H1 (cell line): ENCODE results near the gene BMERB1. TPM values are rescaled to one million over a fixed set of nuclear protein-coding genes. Genes with fewer than 3 reads are reported as not detected.

Source experiments
- CTCF ChIA-PET: fragments of 300-600 bp; sonication (Branson Sonifier 250); formaldehyde crosslinking; loops from one replicate; lab custom pipeline; 2021; ENCODE audit not compliant: partially characterized antibody; lab: Charles Lee
- POLR2A ChIA-PET: fragments of 300-600 bp; sonication (Branson Sonifier 250); formaldehyde crosslinking; loops from one replicate; lab custom pipeline; 2021; ENCODE audit warnings: inconsistent platforms; ENCODE audit not compliant: partially characterized antibody; lab: Charles Lee
- DNase-seq, 2 experiments: peaks; one replicate each; pipeline versions ENCODE4 v3.0.0 to v3.0.0-alpha.2; 2010 to 2022; ENCODE audit warnings: low spot score in 2 of 2, low read depth in 1 of 2, mixed read lengths in 1 of 2
- FAIRE-seq: peaks from 2 replicates; lab custom pipeline; 2011; peaks lifted over from hg19 to GRCh38; lab: Jason Lieb, UNC
- H2AFZ ChIP-seq: 2 replicates; pipeline ENCODE4 v1.8.1; 2012; ENCODE audit warnings: low read length, inconsistent platforms
- H2AK5ac ChIP-seq: 2 replicates; pipeline ENCODE4 v1.6.1; 2013; ENCODE audit warnings: low read depth, low read length
- H2BK120ac ChIP-seq: replicated peaks from 2 replicates; pipeline ENCODE3; 2013; ENCODE audit warnings: low read depth, low read length, inconsistent platforms
- H2BK12ac ChIP-seq: 2 replicates; pipeline ENCODE4 v1.6.1; 2013; ENCODE audit warnings: low read depth, low read length
- H2BK15ac ChIP-seq: 2 replicates; pipeline ENCODE4 v1.6.1; 2013; ENCODE audit warnings: low read length
- H2BK20ac ChIP-seq: 2 replicates; pipeline ENCODE4 v1.6.1; 2013; ENCODE audit warnings: low read length
- H2BK5ac ChIP-seq: 2 replicates; pipeline ENCODE4 v1.6.1; 2013; ENCODE audit warnings: low read depth, low read length
- H3K14ac ChIP-seq: 2 replicates; pipeline ENCODE4 v1.6.1; 2013; ENCODE audit warnings: inconsistent platforms; ENCODE audit not compliant: insufficient read length
- H3K18ac ChIP-seq: 2 replicates; pipeline ENCODE4 v1.6.1; 2013; ENCODE audit warnings: low read length; ENCODE audit errors: extremely low read depth
- H3K23ac ChIP-seq: 2 replicates; pipeline ENCODE4 v1.6.1; 2013; ENCODE audit warnings: inconsistent platforms; ENCODE audit not compliant: insufficient read length
- H3K23me2 ChIP-seq: 2 replicates; pipeline ENCODE4 v1.6.1; 2013; ENCODE audit warnings: low read depth, low read length
- H3K27ac ChIP-seq: 2 replicates; pipeline ENCODE4 v1.6.1; 2011; ENCODE audit warnings: low read depth, low read length, inconsistent platforms
- H3K27me3 ChIP-seq, 4 experiments: replicated peaks in 1 of 4; 1 replicate in 1 of 4; 2 replicates in 3 of 4; pipeline versions ENCODE4 v1.6.1 to v1.8.1; 2011 to 2013; ENCODE audit warnings: low read length in 3 of 4, mild to moderate bottlenecking in 3 of 4, inconsistent platforms in 2 of 4, mixed read lengths in 2 of 4, moderate library complexity in 1 of 4; ENCODE audit not compliant: control insufficient read depth in 3 of 4, insufficient read depth in 3 of 4; ENCODE audit errors: extremely low read depth in 1 of 4
- H3K36me3 ChIP-seq, 4 experiments: 2 replicates each; pipeline versions ENCODE4 v1.6.1 to v1.8.1; 2011 to 2013; ENCODE audit warnings: mild to moderate bottlenecking in 4 of 4, low read length in 3 of 4, moderate library complexity in 2 of 4, control low read depth in 1 of 4, inconsistent platforms in 1 of 4; ENCODE audit not compliant: insufficient read depth in 4 of 4, control insufficient read depth in 2 of 4
- H3K4ac ChIP-seq: replicated peaks from 2 replicates; pipeline ENCODE3; 2013; ENCODE audit warnings: low read length, low read depth, mixed read lengths, inconsistent platforms; ENCODE audit not compliant: insufficient read length
- H3K4me1 ChIP-seq, 4 experiments: replicated peaks in 1 of 4; 1 replicate in 1 of 4; 2 replicates in 3 of 4; pipeline versions ENCODE4 v1.6.1 to v1.8.1; 2011 to 2013; ENCODE audit warnings: low read length in 3 of 4, inconsistent platforms in 2 of 4, mixed read lengths in 1 of 4; ENCODE audit not compliant: insufficient read depth in 4 of 4, control insufficient read depth in 3 of 4
- H3K4me2 ChIP-seq, 2 experiments: 2 replicates each; pipeline versions ENCODE4 v1.6.1 to v1.8.1; 2011 to 2013; ENCODE audit warnings: low read depth in 2 of 2, low read length in 2 of 2, control low read depth in 1 of 2, inconsistent platforms in 1 of 2, mild to moderate bottlenecking in 1 of 2; ENCODE audit not compliant: insufficient read depth in 1 of 2
- H3K4me3 ChIP-seq, 4 experiments: fragments of 200-600, 300-600 bp in 1 of 4; sonication (generic), shearing (Covaris generic), sonication (Bioruptor Twin) in 1 of 4; 2 replicates each; pipeline versions ENCODE4 v1.5.1 to v1.8.1; 2011 to 2016; ENCODE audit warnings: low read length in 4 of 4, low read depth in 3 of 4, control low read depth in 2 of 4, inconsistent platforms in 2 of 4, mild to moderate bottlenecking in 2 of 4, mixed read lengths in 1 of 4, moderate library complexity in 1 of 4; ENCODE audit not compliant: insufficient read depth in 2 of 4; ENCODE audit errors: extremely low read depth in 1 of 4
- H3K56ac ChIP-seq: replicated peaks from 2 replicates; pipeline ENCODE3; 2013; ENCODE audit warnings: low read depth, mild to moderate bottlenecking, mixed read lengths, low read length, inconsistent platforms; ENCODE audit not compliant: insufficient read length
- H3K79me1 ChIP-seq: 2 replicates; pipeline ENCODE4 v1.6.1; 2013; ENCODE audit warnings: low read depth, low read length, control low read depth
- H3K79me2 ChIP-seq, 2 experiments: 2 replicates each; pipeline versions ENCODE4 v1.6.1 to v1.8.1; 2012 to 2013; ENCODE audit warnings: low read length in 2 of 2, mild to moderate bottlenecking in 2 of 2, inconsistent platforms in 1 of 2; ENCODE audit not compliant: insufficient read depth in 2 of 2, control insufficient read depth in 1 of 2
- H3K9ac ChIP-seq, 4 experiments: replicated peaks in 1 of 4; 1 replicate in 1 of 4; 2 replicates in 3 of 4; pipeline versions ENCODE4 v1.6.1 to v1.8.1; 2011 to 2013; ENCODE audit warnings: low read depth in 3 of 4, low read length in 3 of 4, control low read depth in 2 of 4, mild to moderate bottlenecking in 2 of 4, moderate library complexity in 2 of 4, inconsistent platforms in 1 of 4; ENCODE audit errors: extremely low read depth in 1 of 4
- H3K9me3 ChIP-seq, 2 experiments: 2 replicates each; pipeline versions ENCODE4 v1.6.1 to v1.8.1; 2012 to 2013; ENCODE audit warnings: mild to moderate bottlenecking in 2 of 2, moderate library complexity in 2 of 2, control low read depth in 1 of 2, inconsistent platforms in 1 of 2, low read depth in 1 of 2, low read length in 1 of 2, mixed read lengths in 1 of 2; ENCODE audit not compliant: insufficient read depth in 2 of 2
- H4K20me1 ChIP-seq, 2 experiments: replicated peaks in 1 of 2; 2 replicates each; pipeline versions ENCODE3 to v1.8.1; 2011 to 2013; ENCODE audit warnings: inconsistent platforms in 2 of 2, low read length in 2 of 2, mild to moderate bottlenecking in 1 of 2; ENCODE audit not compliant: insufficient read depth in 2 of 2, control insufficient read depth in 1 of 2
- H4K5ac ChIP-seq: 2 replicates; pipeline ENCODE4 v1.6.1; 2013; ENCODE audit warnings: low read length, low read depth, mixed read lengths, inconsistent platforms; ENCODE audit not compliant: insufficient read length
- H4K8ac ChIP-seq: 2 replicates; pipeline ENCODE4 v1.8.0; 2013; ENCODE audit warnings: mild to moderate bottlenecking, moderate library complexity, low read length, inconsistent platforms; ENCODE audit not compliant: insufficient read depth; ENCODE audit errors: extremely low read depth
- H4K91ac ChIP-seq: replicated peaks from 2 replicates; pipeline ENCODE3; 2013; ENCODE audit warnings: low read length, mixed read lengths, inconsistent platforms; ENCODE audit not compliant: insufficient read length
- EP300 ChIP-seq, 2 experiments: IDR thresholded peaks; 1 replicate in 1 of 2; 2 replicates in 1 of 2; pipeline ENCODE4 v1.6.1; 2011 to 2012; ENCODE audit warnings: low read depth in 2 of 2, low read length in 2 of 2, mild to moderate bottlenecking in 2 of 2, borderline replicate concordance in 1 of 2, inconsistent platforms in 1 of 2, moderate library complexity in 1 of 2
- EZH2 ChIP-seq: fragments of 200-600 bp; sonication (generic); IDR thresholded peaks from 2 replicates; pipeline ENCODE4 v1.7.1; 2012; ENCODE audit warnings: low read depth, mild to moderate bottlenecking, moderate library complexity, low read length, inconsistent platforms; ENCODE audit not compliant: severe bottlenecking
- KDM5A ChIP-seq: fragments of 200-600 bp; IDR thresholded peaks from 2 replicates; pipeline ENCODE4 v1.7.1; 2012; ENCODE audit warnings: mild to moderate bottlenecking, low read length, inconsistent platforms, mixed read lengths
- ZNF274 ChIP-seq: IDR thresholded peaks from 2 replicates; pipeline ENCODE4 v1.7.0; 2012; ENCODE audit warnings: low read length, borderline replicate concordance; ENCODE audit errors: extremely low read depth
- WGBS, 2 experiments: shearing (Covaris generic) in 1 of 2; methylation state at CpG; one replicate each; pipeline versions ENCODE4 v1.1.6 to v1.1.7; 2013 to 2015; ENCODE audit warnings: low lambda C conversion rate in 2 of 2, mixed read lengths in 2 of 2, inconsistent platforms in 1 of 2, low coverage in 1 of 2, missing lambda C conversion rate in 1 of 2; ENCODE audit not compliant: insufficient replicate concordance in 2 of 2, insufficient coverage in 1 of 2, insufficient read length in 1 of 2; ENCODE audit errors: extremely low coverage in 1 of 2, missing lambda C conversion rate in 1 of 2; 5-methylcytosine and 5-hydroxymethylcytosine counted together
- polyA plus RNA-seq, 7 experiments: library from polyadenylated mRNA; depleted of rRNA in 3 of 7; stranded (reverse) in 5 of 7; unstranded in 2 of 7; fragments of >200 nt in 5 of 7; fragments of 200-250 nt in 2 of 7; gene quantifications; 1 replicate in 5 of 7; 2 replicates in 1 of 7; 4 replicates in 1 of 7; pipeline versions ENCODE4 v1.2.1 to v1.2.3, GENCODE V29; 2011 to 2013; ENCODE audit warnings: missing spikeins in 2 of 7, mixed read lengths in 2 of 7
- total RNA-seq: library from RNA; stranded (reverse); fragmentation: NEBNext Ultra II Directional; extraction: Animal tissue kit (Norgen Biotek cat#: 25700); gene quantifications from 2 replicates; pipeline ENCODE4 v1.2.1, GENCODE V29; 2021

BMERB1 gene
- total and polyA plus RNA-seq, 2 of the 8 experiments (the other 6 are each of a cell fraction or from before 2014, with no cell fraction given), result 23.5 to 27.1 TPM

DNA sequence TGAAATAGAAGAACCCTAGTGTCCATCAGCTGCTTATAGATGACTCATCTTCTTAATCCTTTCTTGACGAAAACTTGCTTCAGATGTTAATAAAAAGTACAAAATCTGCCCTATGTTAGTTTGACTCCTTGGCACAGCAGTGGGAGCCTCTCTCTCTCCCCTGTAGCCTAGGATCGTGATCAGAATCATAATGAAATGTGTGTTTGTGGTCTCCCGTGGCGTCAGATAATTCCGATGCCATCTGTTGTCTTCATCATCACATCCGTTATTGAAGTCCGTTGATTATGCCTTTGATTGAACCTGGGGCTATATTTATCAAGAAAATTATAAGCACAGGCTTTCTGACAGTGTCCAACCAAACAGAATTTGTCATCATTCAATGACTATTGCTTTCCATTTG, 102.5 kb downstream of the BMERB1 start:
- Histone ChIP-seq H3K23me2 (no peaks in the 10 kb centered on the region), H3K4ac (no peak overlapping the region), H4K5ac (no peak overlapping the region), H3K9ac (no peak overlapping the region), H2BK120ac (no peak overlapping the region), H2BK12ac (no peak overlapping the region), H3K36me3 (no peaks in the 10 kb centered on the region), H4K20me1 (no peaks in the 10 kb centered on the region), H2BK20ac (no peak overlapping the region), H4K91ac (no peak overlapping the region), H3K79me2 (no peaks in the 10 kb centered on the region), H4K8ac (no peak overlapping the region), H3K79me1 (no peaks in the 10 kb centered on the region), H3K4me1 (peaks cover 0 to 10% (median 5%) of the 10 kb centered on the region in 4 experiments; a peak in 2 of 7 replicates), H3K4me3 (no peak overlapping the region), H2AK5ac (no peak overlapping the region), H2BK5ac (no peak overlapping the region), H3K56ac (no peak overlapping the region), H3K9me3 (no peaks in the 10 kb centered on the region), H3K4me2 (no peak overlapping the region), H3K23ac (no peak overlapping the region), H3K27ac (no peak overlapping the region), H2AFZ (no peak overlapping the region), H2BK15ac (no peak overlapping the region), H3K18ac (no peak overlapping the region; the same call in 1 of the 2 replicates), H3K14ac (no peak overlapping the region), H3K27me3 (no peaks in the 10 kb centered on the region)
- POLR2A ChIA-PET, result no interaction called here
- no peak for FAIRE-seq
- TF ChIP-seq EZH2 (no peak), EP300 (IDR thresholded peaks at IDR 0.05; ENCODE audit: borderline replicate concordance in 1 of 2, low read depth in 2 of 2, low read length in 2 of 2) (no peak), ZNF274 (no peak), KDM5A (no peak)
- 85% methylated on average over 7 of the region's 7 CpGs; no CpG with 5 or more reads in 1 of the 2 experiments for WGBS, 2 experiments
- no peak for DNase-seq
- CTCF ChIA-PET, result interaction anchor here (0.7 to 4.8 kb wide), 2 partner anchors 14 to 141 kb away, joined by 4 to 42 read pairs; partner anchors contain the start of gene MPV17L
